Neural progenitor cell (in vitro differentiated cells): ENCODE data around the gene PRKAB2. TPM values are rescaled to one million over a fixed set of nuclear protein-coding genes. Genes with fewer than 3 reads are reported as not detected.

Experiments used
- DNase-seq: peaks from one replicate; pipeline ENCODE4 v3.0.0-alpha.2; 2016; ENCODE audit warnings: low spot score
- H2AFZ ChIP-seq: fragments of 200-600 bp; sonication (generic); replicated peaks from 2 replicates; pipeline ENCODE4 v1.6.1; 2016; ENCODE audit warnings: antibody characterized with exemption
- H3F3A ChIP-seq: fragments of 200-600 bp; sonication (generic); 2 replicates; pipeline ENCODE4 v1.6.1; 2016; ENCODE audit warnings: antibody characterized with exemption, low read depth
- H3K27ac ChIP-seq: fragments of 200-600 bp; sonication (generic); 2 replicates; pipeline ENCODE4 v1.5.1; 2016; ENCODE audit warnings: mild to moderate bottlenecking
- H3K27me3 ChIP-seq: fragments of 200-600 bp; sonication (generic); 2 replicates; pipeline ENCODE4 v1.6.1; 2016; ENCODE audit warnings: mild to moderate bottlenecking, moderate library complexity
- H3K36me3 ChIP-seq: fragments of 200-600 bp; sonication (generic); 2 replicates; pipeline ENCODE4 v1.5.1; 2016
- H3K4me1 ChIP-seq: fragments of 200-600 bp; sonication (generic); 2 replicates; pipeline ENCODE4 v1.6.1; 2016; ENCODE audit warnings: mixed run types
- H3K4me2 ChIP-seq: fragments of 200-600 bp; sonication (generic); 2 replicates; pipeline ENCODE4 v1.6.1; 2016
- H3K4me3 ChIP-seq: fragments of 200-600 bp; sonication (generic); 2 replicates; pipeline ENCODE4 v1.5.1; 2016
- H3K79me2 ChIP-seq: fragments of 200-600 bp; sonication (generic); 2 replicates; pipeline ENCODE4 v1.6.1; 2016; ENCODE audit warnings: low read depth
- H3K9ac ChIP-seq: fragments of 200-600 bp; sonication (generic); 2 replicates; pipeline ENCODE4 v1.6.1; 2016
- H3K9me3 ChIP-seq: fragments of 200-600 bp; sonication (generic); 2 replicates; pipeline ENCODE4 v1.5.1; 2016; ENCODE audit warnings: low read depth
- H4K20me1 ChIP-seq: fragments of 200-600 bp; sonication (generic); 2 replicates; pipeline ENCODE4 v1.6.1; 2016; ENCODE audit warnings: low read depth
- H3K27ac Mint-ChIP-seq: 3 replicates; pipeline ENCODE4 v1.8.0; 2021; ENCODE audit warnings: mixed read lengths
- H3K27me3 Mint-ChIP-seq: 2 replicates; pipeline ENCODE4 v1.8.0; 2022; ENCODE audit warnings: low read depth, mild to moderate bottlenecking, inconsistent platforms, moderate library complexity, mixed read lengths; ENCODE audit not compliant: insufficient read depth
- H3K36me3 Mint-ChIP-seq: 3 replicates; pipeline ENCODE4 v1.8.0; 2021; ENCODE audit warnings: mixed read lengths
- H3K4me1 Mint-ChIP-seq: 3 replicates; pipeline ENCODE4 v1.8.0; 2021; ENCODE audit warnings: mixed read lengths
- H3K4me3 Mint-ChIP-seq: 3 replicates; pipeline ENCODE4 v1.8.0; 2021; ENCODE audit warnings: mild to moderate bottlenecking, moderate library complexity, mixed read lengths
- H3K9me3 Mint-ChIP-seq: 3 replicates; pipeline ENCODE4 v1.8.0; 2020; ENCODE audit warnings: mixed read lengths
- EZH2 ChIP-seq: fragments of 200-600 bp; sonication (generic); IDR thresholded peaks from 2 replicates; pipeline ENCODE4 v1.6.1; 2017; ENCODE audit warnings: antibody characterized with exemption, mild to moderate bottlenecking, moderate library complexity
- EZH2phosphoT487 ChIP-seq: fragments of 200-600 bp; sonication (generic); IDR thresholded peaks from 2 replicates; pipeline ENCODE4 v1.6.1; 2017; ENCODE audit warnings: antibody characterized with exemption
- total RNA-seq: library from RNA; depleted of rRNA; stranded (reverse); fragments of >200 nt; gene quantifications from 2 replicates; pipeline ENCODE4 v1.2.3, GENCODE V29; 2015; ENCODE audit warnings: low replicate concordance
- TF ChIP-seq, protein P1 (sequence below): fragments of 200-600 bp; sonication (generic); IDR thresholded peaks from 2 replicates; pipeline ENCODE4 v1.5.1; 2017; ENCODE audit warnings: antibody characterized with exemption, mild to moderate bottlenecking

The PRKAB2 gene
- total RNA-seq, 1 donor from 2014 or later, result 42.8 TPM

DNA sequence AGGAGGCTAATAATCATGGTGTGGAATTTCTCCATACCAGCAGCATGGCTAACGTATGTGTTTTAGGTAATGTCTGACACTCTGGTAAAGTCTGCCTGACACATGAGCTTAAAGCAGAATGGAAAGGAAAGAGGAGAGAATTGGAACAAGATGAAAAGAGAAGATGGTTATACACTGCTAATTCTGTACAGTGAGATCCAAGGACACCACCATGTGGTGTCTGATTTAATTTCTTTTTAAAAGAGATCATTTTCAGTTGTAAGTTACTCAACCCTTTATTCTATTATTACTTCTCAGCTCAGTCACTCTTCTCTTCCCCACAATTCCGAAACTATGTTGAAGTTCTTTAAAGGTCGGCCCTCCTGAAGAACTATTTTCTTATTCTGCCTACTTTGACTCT is 15.6 kb downstream of the PRKAB2 start:
- H3K9ac ChIP-seq, result no peak overlapping the region
- peaks cover 23% of the 10 kb centered on the region for H3K27me3 ChIP-seq
- Mint-ChIP-seq H3K4me1 (no peaks in the 10 kb centered on the region), H3K27me3 (peaks cover 11% of the 10 kb centered on the region), H3K9me3 (peaks cover 8% of the 10 kb centered on the region), H3K27ac (no peak overlapping the region), H3K4me3 (no peak overlapping the region), H3K36me3 (peaks cover 39% of the 10 kb centered on the region)
- peaks cover 8% of the 10 kb centered on the region for H3K36me3 ChIP-seq
- no peak overlapping the region for H3K4me2 ChIP-seq
- H3K4me1 ChIP-seq, result no peaks in the 10 kb centered on the region
- H3F3A ChIP-seq, result no peaks in the 10 kb centered on the region
- TF ChIP-seq EZH2, result no peak
- TF ChIP-seq EZH2phosphoT487, result no peak
- TF ChIP-seq, protein P1, sequence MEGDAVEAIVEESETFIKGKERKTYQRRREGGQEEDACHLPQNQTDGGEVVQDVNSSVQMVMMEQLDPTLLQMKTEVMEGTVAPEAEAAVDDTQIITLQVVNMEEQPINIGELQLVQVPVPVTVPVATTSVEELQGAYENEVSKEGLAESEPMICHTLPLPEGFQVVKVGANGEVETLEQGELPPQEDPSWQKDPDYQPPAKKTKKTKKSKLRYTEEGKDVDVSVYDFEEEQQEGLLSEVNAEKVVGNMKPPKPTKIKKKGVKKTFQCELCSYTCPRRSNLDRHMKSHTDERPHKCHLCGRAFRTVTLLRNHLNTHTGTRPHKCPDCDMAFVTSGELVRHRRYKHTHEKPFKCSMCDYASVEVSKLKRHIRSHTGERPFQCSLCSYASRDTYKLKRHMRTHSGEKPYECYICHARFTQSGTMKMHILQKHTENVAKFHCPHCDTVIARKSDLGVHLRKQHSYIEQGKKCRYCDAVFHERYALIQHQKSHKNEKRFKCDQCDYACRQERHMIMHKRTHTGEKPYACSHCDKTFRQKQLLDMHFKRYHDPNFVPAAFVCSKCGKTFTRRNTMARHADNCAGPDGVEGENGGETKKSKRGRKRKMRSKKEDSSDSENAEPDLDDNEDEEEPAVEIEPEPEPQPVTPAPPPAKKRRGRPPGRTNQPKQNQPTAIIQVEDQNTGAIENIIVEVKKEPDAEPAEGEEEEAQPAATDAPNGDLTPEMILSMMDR, result no peak
- H2AFZ ChIP-seq, result no peak overlapping the region
- no peaks in the 10 kb centered on the region for H3K9me3 ChIP-seq
- H3K79me2 ChIP-seq, result no peaks in the 10 kb centered on the region
- DNase-seq, result no peak
- H3K4me3 ChIP-seq, result no peak overlapping the region
- peaks cover 3% of the 10 kb centered on the region for H4K20me1 ChIP-seq
- H3K27ac ChIP-seq, result no peak overlapping the region

DNA sequence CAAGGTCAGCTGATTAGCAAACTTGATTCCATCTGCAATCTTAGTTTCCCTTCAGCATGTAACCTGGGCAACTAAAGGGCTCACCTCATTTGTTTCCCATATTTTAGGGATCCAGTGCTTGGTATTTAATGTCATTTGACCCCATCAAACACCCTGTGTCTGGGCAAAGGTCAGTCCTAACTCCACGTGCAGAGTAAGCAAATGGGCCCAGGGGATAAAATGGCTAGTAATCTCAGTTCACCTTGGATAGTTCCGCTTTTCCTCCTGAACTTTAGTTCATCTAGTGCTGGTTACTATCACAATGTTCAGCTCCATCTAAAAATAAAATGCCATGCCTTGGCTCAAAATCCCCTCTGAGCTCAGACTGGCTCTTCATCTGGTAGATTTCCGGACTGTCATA is 19.5 kb downstream of the PRKAB2 start:
- Histone ChIP-seq H3K27ac (no peak overlapping the region), H3K9me3 (peaks cover 8% of the 10 kb centered on the region), H3F3A (peaks cover 7% of the 10 kb centered on the region), H3K27me3 (peaks cover 48% of the 10 kb centered on the region), H3K4me1 (peaks cover 3% of the 10 kb centered on the region), H3K36me3 (peaks cover under 1% of the 10 kb centered on the region), H3K9ac (no peak overlapping the region), H3K79me2 (no peaks in the 10 kb centered on the region), H3K4me3 (no peak overlapping the region), H4K20me1 (peaks cover 3% of the 10 kb centered on the region), H3K4me2 (no peak overlapping the region), H2AFZ (no peak overlapping the region)
- Mint-ChIP-seq H3K36me3 (peaks cover 23% of the 10 kb centered on the region), H3K4me1 (no peaks in the 10 kb centered on the region), H3K27ac (no peak overlapping the region), H3K9me3 (peaks cover 25% of the 10 kb centered on the region), H3K4me3 (no peak overlapping the region), H3K27me3 (peaks cover 17% of the 10 kb centered on the region)
- TF ChIP-seq, protein P1, result no peak
- no peak for TF ChIP-seq EZH2phosphoT487
- no peak for TF ChIP-seq EZH2
- no peak for DNase-seq

DNA sequence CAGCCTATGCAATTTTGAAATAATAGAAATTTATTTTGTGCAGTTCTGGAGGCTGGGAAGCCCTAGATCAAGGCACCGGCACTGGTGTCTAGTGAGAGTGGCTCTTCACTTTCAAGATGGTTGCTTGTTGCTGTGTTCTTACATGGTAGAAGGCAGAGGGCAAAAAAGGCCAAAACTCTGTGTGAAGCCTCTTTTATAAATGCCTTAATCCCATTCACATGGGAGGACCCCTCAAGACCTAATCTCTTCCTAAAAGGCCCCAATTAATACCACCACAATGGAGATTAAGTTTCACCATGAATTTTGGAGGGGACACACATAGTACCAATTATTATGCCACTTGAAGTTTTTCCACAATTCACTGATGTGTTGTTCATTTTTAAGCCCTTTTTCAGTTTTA is 21.0 kb downstream of the PRKAB2 start:
- H3F3A ChIP-seq, result peaks cover 7% of the 10 kb centered on the region
- H3K27me3 ChIP-seq, result peaks cover 48% of the 10 kb centered on the region
- Mint-ChIP-seq H3K36me3 (peaks cover 15% of the 10 kb centered on the region), H3K27me3 (peaks cover 16% of the 10 kb centered on the region), H3K27ac (no peak overlapping the region), H3K4me1 (no peaks in the 10 kb centered on the region), H3K4me3 (no peak overlapping the region), H3K9me3 (peaks cover 25% of the 10 kb centered on the region)
- no peak overlapping the region for H3K4me3 ChIP-seq
- TF ChIP-seq EZH2 (no peak), EZH2phosphoT487 (peak; percentile 94)
- TF ChIP-seq, protein P1, result no peak
- DNase-seq, result peak; percentile 79
- H3K4me2 ChIP-seq, result no peak overlapping the region
- no peaks in the 10 kb centered on the region for H3K79me2 ChIP-seq
- H3K9ac ChIP-seq, result no peak overlapping the region
- peaks cover 3% of the 10 kb centered on the region for H3K4me1 ChIP-seq
- H3K36me3 ChIP-seq, result no peaks in the 10 kb centered on the region
- no peak overlapping the region for H3K27ac ChIP-seq
- peaks cover 8% of the 10 kb centered on the region for H3K9me3 ChIP-seq
- peaks cover 3% of the 10 kb centered on the region for H4K20me1 ChIP-seq
- H2AFZ ChIP-seq, result no peak overlapping the region
